HepG2 (cell line): ENCODE results near the gene CDK9. TPM values are rescaled to one million over a fixed set of nuclear protein-coding genes. Genes with fewer than 3 reads are reported as not detected.

Experiments used
- BORCS8-MEF2B ChIP-seq: sonication (generic); formaldehyde crosslinking; IDR thresholded peaks from 2 replicates; pipeline ENCODE4 v1.8.0; 2022; ENCODE audit warnings: mild to moderate bottlenecking, missing genetic modification reagents
- GABPA ChIP-seq, 2 experiments: IDR thresholded peaks; 2 replicates each; pipeline ENCODE4 v1.6.1; 2011 to 2016; ENCODE audit warnings: low read depth in 2 of 2, low read length in 1 of 2, missing biosample characterization in 1 of 2, missing genetic modification characterization in 1 of 2
- HOXA3 ChIP-seq: sonication (generic); formaldehyde crosslinking; IDR thresholded peaks from 2 replicates; pipeline ENCODE4 v1.5.0; 2020; ENCODE audit warnings: missing genetic modification reagents
- MIXL1 ChIP-seq: IDR thresholded peaks from 2 replicates; pipeline ENCODE4 v1.6.1; 2016
- MNT ChIP-seq: fragments of 450-650 bp; IDR thresholded peaks from 2 replicates; pipeline ENCODE4 v1.6.1; 2016
- PAWR ChIP-seq: sonication (generic); formaldehyde crosslinking; IDR thresholded peaks from 2 replicates; pipeline ENCODE4 v1.4.0; 2020; ENCODE audit warnings: missing genetic modification reagents, mild to moderate bottlenecking, borderline replicate concordance
- POLR2G ChIP-seq: fragments of 200-400 bp; formaldehyde crosslinking; IDR thresholded peaks from 2 replicates; pipeline ENCODE4 v1.6.1; 2018; ENCODE audit warnings: mild to moderate bottlenecking, low read depth, low read length, moderate library complexity
- RBAK ChIP-seq: sonication (generic); formaldehyde crosslinking; IDR thresholded peaks from 2 replicates; pipeline ENCODE4 v1.5.1; 2020; ENCODE audit warnings: mild to moderate bottlenecking, missing genetic modification reagents
- RERE ChIP-seq: IDR thresholded peaks from 2 replicates; pipeline ENCODE4 v1.6.1; 2016; ENCODE audit warnings: low read depth, missing genetic modification reagents, missing compliant biosample characterization
- SP5 ChIP-seq: IDR thresholded peaks from 2 replicates; pipeline ENCODE4 v1.6.1; 2016; ENCODE audit warnings: low read depth, borderline replicate concordance
- SRSF9 ChIP-seq: fragments of 200-400 bp; formaldehyde crosslinking; IDR thresholded peaks from 2 replicates; pipeline ENCODE4 v1.6.1; 2018; ENCODE audit warnings: borderline replicate concordance, mild to moderate bottlenecking, low read depth, low read length; ENCODE audit not compliant: insufficient read depth, poor library complexity, severe bottlenecking
- TAF15 ChIP-seq: fragments of 200-400 bp; formaldehyde crosslinking; IDR thresholded peaks from one replicate; pipeline ENCODE4 v1.6.1; 2018; ENCODE audit warnings: mild to moderate bottlenecking, low read depth, low read length; ENCODE audit not compliant: poor library complexity, severe bottlenecking
- TBX2 ChIP-seq: sonication (generic); formaldehyde crosslinking; IDR thresholded peaks from 2 replicates; pipeline ENCODE4 v1.5.0; 2020; ENCODE audit warnings: missing genetic modification reagents, mild to moderate bottlenecking, borderline replicate concordance
- TCF12 ChIP-seq, 2 experiments: fragments of 450-650 bp in 1 of 2; sonication (generic) in 1 of 2; formaldehyde crosslinking in 1 of 2; IDR thresholded peaks; 2 replicates each; pipeline versions ENCODE4 v1.6.1 to v1.8.0; 2017 to 2022; ENCODE audit warnings: antibody characterized with exemption in 1 of 2, mild to moderate bottlenecking in 1 of 2, missing genetic modification reagents in 1 of 2, moderate library complexity in 1 of 2
- TFDP2 ChIP-seq: sonication (generic); formaldehyde crosslinking; IDR thresholded peaks from 2 replicates; pipeline ENCODE4 v1.4.0; 2020; ENCODE audit warnings: missing genetic modification reagents
- ZFAT ChIP-seq: sonication (generic); formaldehyde crosslinking; conservative IDR thresholded peaks from 2 replicates; pipeline ENCODE4 v1.8.1; 2023; ENCODE audit warnings: missing genetic modification reagents, inconsistent platforms
- ZNF713 ChIP-seq: sonication (generic); formaldehyde crosslinking; IDR thresholded peaks from 2 replicates; pipeline ENCODE4 v1.4.0; 2020; ENCODE audit warnings: mild to moderate bottlenecking, missing genetic modification reagents
- ZNF776 ChIP-seq: sonication (generic); formaldehyde crosslinking; IDR thresholded peaks from 2 replicates; pipeline ENCODE4 v1.4.0; 2020; ENCODE audit warnings: mild to moderate bottlenecking, missing genetic modification reagents
- polyA plus RNA-seq, 8 experiments: library from polyadenylated mRNA; depleted of rRNA in 3 of 8; stranded (reverse) in 7 of 8; unstranded in 1 of 8; fragments of >200 nt; fragmentation: Illumina TruSeq in 4 of 8; extraction: Trizol in 4 of 8; gene quantifications; 2 replicates each; pipeline versions ENCODE4 v1.2.1 to v1.2.3, GENCODE V29; 2011 to 2016; ENCODE audit warnings: low read depth in 4 of 8, missing spikeins in 1 of 8, mixed read lengths in 1 of 8; ENCODE audit not compliant: insufficient read depth in 1 of 8
- total RNA-seq, 5 experiments: library from RNA; depleted of rRNA; stranded (reverse); fragments of >200 nt; fragmentation: Illumina TruSeq; extraction: Trizol; gene quantifications; 2 replicates each; pipeline ENCODE4 v1.2.3, GENCODE V29; 2016; ENCODE audit warnings: low read depth in 1 of 5

CDK9 gene
- total and polyA plus RNA-seq, 2 of the 13 experiments (the other 11 are each of a cell fraction or from before 2014, with no cell fraction given): 16.8 to 21.5 TPM

GRCh38 chr9:127785933-127786772 lies at the start of gene CDK9 (continued):
- TF ChIP-seq TAF15: peak; percentile 7
- TF ChIP-seq TCF12 (IDR thresholded peaks at IDR 0.05): no peak
- no peak for TF ChIP-seq TCF12 (CRISPR knock-in tag; IDR thresholded peaks at IDR 0.05)
- TF ChIP-seq BORCS8-MEF2B: 0 out of 2 replicates have a peak, but pooled peaks have one; percentile 47
- no peak; the same call in 1 of the 2 replicates for TF ChIP-seq TFDP2
- TF ChIP-seq ZFAT (CRISPR knock-in tag): peak; percentile 68; the same call in 1 of the 2 replicates
- no peak for TF ChIP-seq ZNF776 (CRISPR knock-in tag)
- TF ChIP-seq SRSF9: no peak
- TF ChIP-seq ZNF713: 0 out of 2 replicates have a peak, but pooled peaks have one; percentile 65
- no peak for TF ChIP-seq RERE (CRISPR knock-in tag)
- peak; percentile 95 for TF ChIP-seq GABPA (IDR thresholded peaks at IDR 0.05; ENCODE audit: low read depth, low read length)
- peak; percentile 86 for TF ChIP-seq GABPA (CRISPR knock-in tag; IDR thresholded peaks at IDR 0.05; ENCODE audit: low read depth)
- TF ChIP-seq RBAK (CRISPR knock-in tag): no peak
- TF ChIP-seq MNT: no peak
- TF ChIP-seq PAWR (CRISPR knock-in tag): no peak
- peak; percentile 78 for TF ChIP-seq POLR2G
- TF ChIP-seq HOXA3 (CRISPR knock-in tag): peak; percentile 61; the same call in 1 of the 2 replicates
- no peak for TF ChIP-seq MIXL1 (CRISPR knock-in tag)
- TF ChIP-seq TBX2 (CRISPR knock-in tag): peak; percentile 33; the same call in 1 of the 2 replicates
- TF ChIP-seq SP5 (CRISPR knock-in tag): peak; percentile 76
